NOMO-1 treated with dmso at 0.1 percent for 144 hours (cell line): ENCODE measurements around the gene HINT2.

Experiments used
- DNase-seq: peaks from one replicate; lab custom pipeline; 2025; ENCODE audit not compliant: unreplicated experiment; lab: John Stamatoyannopoulos, UW

HINT2 gene

DNA sequence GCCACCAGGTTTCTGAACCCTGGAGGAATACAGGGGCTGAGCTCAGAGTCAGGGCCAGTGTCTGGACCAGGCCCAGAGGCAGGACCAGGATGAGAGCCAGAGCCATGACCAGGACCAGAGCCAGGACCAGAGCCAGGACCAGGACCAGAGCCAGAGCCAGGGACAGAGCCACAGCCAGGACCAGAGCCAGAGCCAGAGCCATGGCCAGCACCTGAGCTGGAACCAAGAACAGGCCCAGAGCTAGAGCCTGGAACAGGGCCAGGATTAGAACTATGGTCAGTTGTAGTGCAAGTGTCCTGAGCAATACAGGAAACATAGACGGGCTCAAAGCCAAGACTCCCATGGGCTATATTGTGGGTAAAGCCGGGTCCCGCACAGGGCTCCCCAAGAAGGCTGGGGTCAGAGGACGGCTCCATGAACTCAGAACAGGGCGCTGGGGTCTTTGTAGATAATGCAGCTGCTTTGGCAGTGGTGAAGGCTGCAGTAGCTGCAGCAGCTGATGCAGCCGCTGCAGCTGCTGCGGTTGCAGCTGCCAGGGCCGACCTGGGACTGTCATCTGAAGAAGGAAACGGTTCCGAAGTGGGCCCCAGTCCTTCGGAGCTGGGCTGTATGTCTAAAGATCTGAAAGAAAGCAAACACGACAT lies 3.3 kb downstream of the HINT2 start:
- no peak for DNase-seq

DNA sequence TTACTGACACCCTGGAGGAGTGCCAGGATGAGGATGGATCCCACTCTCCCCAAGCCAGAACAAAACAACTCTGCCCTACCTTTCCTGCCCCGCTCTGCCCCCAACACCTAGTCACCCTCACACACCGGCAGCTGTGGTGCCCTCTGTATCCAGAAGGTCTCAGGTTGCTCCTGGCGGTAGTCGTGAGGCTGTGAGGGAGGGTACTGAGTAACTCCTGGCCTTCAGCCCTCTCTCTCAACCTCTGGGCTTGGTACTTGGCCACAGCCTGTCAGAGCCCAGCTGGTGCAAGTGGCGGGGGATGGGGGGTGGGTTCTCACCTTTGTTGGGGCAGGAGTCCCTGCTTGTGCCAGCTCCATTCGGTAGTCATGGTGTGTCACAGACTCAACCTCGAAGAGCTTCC lies 4.7 kb downstream of the HINT2 start:
- DNase-seq: no peak

GRCh38 chr9:35808433-35808832 lies 6.4 kb downstream of the HINT2 start:
- DNase-seq: no peak

DNA sequence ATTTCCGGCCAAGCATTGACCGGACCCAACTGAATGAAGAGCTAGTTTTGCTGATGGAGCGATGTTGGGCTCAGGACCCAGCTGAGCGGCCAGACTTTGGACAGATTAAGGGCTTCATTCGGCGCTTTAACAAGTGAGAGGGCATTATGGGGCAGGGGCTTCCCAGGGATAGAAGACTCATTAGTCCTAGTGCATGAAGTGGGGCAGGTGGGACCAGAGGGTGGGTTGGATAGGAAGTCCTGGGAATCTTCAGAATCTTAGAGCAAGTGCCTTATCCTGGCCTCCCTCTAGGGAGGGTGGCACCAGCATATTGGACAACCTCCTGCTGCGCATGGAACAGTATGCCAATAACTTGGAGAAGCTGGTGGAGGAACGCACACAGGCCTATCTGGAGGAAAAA lies 8.7 kb downstream of the HINT2 start:
- no peak for DNase-seq

GRCh38 chr9:35801328-35802128 lies 13.3 kb downstream of the HINT2 start:
- DNase-seq: no peak

GRCh38 chr9:35800530-35800929 lies 14.3 kb downstream of the HINT2 start:
- no peak for DNase-seq

GRCh38 chr9:35798658-35799374 lies 16.0 kb downstream of the HINT2 start:
- no peak for DNase-seq

GRCh38 chr9:35797311-35798109 lies 17.3 kb downstream of the HINT2 start:
- DNase-seq: no peak

DNA sequence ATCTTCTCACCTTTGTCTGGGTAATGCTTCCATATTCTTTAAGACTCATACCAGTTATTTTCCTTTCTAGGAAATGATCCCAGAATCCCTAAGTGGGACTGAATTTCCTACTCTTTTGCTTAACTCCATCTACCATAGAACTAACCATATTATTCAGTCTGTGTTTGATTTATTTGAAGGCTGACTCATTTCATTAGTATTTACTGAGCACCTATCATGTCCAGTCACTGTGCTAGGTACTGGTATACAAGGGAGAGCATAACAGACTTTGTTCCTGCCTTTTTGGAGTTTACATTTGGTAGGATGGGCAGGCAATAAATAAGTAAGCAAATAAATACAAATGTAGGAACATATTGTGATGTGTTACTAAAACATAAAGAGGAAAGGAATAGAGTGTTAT lies 19.1 kb downstream of the HINT2 start:
- DNase-seq: no peak

GRCh38 chr9:35793461-35793860 lies 21.4 kb downstream of the HINT2 start:
- no peak for DNase-seq

DNA sequence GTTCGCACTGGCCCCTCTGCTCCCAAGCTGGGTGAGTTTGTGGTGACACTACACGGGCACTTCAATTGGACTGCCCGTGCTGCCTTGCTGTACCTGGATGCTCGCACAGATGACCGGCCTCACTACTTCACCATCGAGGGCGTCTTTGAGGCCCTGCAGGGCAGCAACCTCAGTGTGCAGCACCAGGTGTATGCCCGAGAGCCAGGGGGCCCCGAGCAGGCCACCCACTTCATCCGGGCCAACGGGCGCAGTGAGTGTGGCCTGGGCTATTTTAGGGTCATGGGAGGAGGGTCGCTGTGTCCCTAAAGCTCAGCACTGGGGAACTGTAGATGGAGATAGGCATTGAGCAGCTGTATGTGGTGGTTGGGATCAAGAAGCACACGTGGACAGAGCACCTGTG lies 22.0 kb downstream of the HINT2 start:
- DNase-seq: no peak

- no peak for DNase-seq
Measured at GRCh38 chr9:35792024-35792813, 22.6 kb downstream of the HINT2 start.

GRCh38 chr9:35791297-35791921 lies 23.4 kb downstream of the HINT2 start, which contains the start of gene NPR2:
NPR2 (plus strand) TSS chr9:35791591; CDS start chr9:35792409, 818 bp downstream.
- DNase-seq: no peak

- DNase-seq: peak; percentile 72
Measured at GRCh38 chr9:35790385-35791296, 24.2 kb downstream of the HINT2 start.

- no peak for DNase-seq
Measured at GRCh38 chr9:35790025-35790384, 24.8 kb downstream of the HINT2 start.

- no peak for DNase-seq
Measured at GRCh38 chr9:35789541-35789940, 25.3 kb downstream of the HINT2 start.

- no peak for DNase-seq
Measured at GRCh38 chr9:35783418-35783817, 31.4 kb downstream of the HINT2 start.

DNA sequence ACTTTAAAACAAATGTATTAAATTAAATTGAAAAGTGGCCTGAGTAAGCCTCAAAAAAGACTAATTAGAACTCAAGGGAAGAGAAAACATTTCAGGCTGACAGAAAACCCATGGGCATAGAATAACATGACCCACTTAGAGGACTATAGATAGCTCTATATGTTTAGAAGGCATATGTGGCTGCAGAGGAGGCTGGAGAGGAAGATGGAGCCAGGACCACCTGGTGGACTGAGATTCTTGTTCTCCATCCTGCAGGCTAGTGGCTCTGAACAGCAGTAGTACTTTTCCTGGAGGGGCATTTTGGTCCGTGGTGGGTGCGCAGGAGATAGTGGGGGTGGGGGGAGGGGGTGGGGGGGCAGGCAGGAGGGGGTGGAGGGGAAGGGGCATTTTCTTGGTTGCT lies 33.8 kb downstream of the HINT2 start:
- DNase-seq: no peak

DNA sequence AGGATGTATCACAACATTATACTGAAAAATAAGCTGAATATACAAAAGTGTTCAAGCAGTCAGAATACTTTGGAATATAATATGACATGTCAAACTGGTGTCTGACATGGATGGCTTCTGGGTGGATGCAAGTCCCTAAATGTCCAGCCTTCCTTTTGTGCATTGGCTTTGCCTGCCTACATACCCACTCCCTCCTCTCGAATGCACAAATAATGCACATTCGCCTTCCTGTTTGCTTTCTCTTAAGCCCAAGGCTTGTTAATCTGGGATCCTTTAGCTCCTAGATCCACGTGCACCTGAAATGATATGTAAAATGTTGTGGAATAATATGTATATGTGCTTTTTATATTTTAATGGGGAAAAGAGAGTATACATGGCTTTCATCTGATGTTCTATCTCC lies 36.3 kb downstream of the HINT2 start:
- DNase-seq: no peak
